AML-193 (cell line): ENCODE data around the gene ADAM22.

Experiments
- DNase-seq, 2 experiments: peaks; one replicate each; lab custom pipeline; 2025; lab: John Stamatoyannopoulos, UW

Gene ADAM22

DNA sequence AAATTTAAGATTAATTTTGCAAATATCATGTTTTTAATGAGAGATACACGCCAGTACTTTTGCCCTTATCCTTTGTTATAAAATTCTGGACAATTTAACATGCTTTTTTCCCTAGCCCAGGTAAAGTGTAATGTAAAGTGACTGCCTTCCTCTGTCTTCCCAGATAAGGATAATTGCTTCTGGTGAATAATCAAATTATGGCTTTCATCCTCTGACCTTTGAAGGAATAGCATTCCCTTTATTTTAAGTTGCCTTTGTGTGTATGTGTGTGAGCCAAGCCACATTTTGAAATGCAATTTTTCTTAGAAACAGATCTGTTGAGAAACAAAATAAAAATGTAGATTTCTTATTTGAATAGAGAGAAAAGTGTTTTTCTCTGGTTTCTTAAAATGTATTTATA, 107.5 kb downstream of the ADAM22 start:
- DNase-seq: no peak

- DNase-seq: no peak
Observed at GRCh38 chr7:88042157-88042556, 108.1 kb downstream of the ADAM22 start.

DNA sequence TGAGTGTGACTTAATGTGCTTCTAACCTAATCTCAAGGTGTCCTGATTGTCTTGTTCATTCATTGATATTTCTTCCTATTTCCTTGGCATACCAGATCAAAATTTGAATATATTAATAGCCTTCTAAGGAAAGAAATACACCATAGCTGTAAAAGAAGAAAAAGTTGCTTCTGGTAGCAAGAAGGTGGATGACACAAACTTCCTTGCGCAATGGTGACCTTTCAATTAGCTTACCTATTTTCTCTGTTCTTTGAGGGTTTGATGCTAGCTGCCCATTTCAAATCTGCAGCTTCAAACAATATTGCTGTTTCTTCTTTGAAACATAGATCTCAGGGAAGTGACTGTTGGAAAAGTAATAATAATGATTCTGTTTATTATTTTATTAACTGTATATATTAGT, 108.8 kb downstream of the ADAM22 start:
- DNase-seq: no peak

DNA sequence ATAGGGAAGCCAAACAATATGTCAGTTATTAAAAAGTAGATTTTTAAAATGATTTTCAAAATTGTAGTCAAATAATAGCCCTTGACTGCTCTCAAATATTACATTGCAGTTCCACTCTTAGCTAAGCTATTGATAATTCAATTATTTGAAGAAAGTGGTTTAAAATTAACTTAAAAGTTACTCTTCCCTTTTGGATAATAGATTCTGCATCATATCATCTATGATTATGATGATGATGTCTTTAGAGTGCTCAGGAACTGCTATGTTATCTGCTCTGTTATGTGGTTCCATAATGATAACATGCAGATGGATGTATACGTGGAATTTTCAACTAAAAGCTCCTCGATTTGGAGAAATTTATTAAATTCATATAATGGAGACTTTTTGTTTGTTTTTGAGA, 110.0 kb downstream of the ADAM22 start:
- no peak for DNase-seq

- no peak for DNase-seq
Observed at GRCh38 chr7:88046839-88047573, 113.0 kb downstream of the ADAM22 start.

DNA sequence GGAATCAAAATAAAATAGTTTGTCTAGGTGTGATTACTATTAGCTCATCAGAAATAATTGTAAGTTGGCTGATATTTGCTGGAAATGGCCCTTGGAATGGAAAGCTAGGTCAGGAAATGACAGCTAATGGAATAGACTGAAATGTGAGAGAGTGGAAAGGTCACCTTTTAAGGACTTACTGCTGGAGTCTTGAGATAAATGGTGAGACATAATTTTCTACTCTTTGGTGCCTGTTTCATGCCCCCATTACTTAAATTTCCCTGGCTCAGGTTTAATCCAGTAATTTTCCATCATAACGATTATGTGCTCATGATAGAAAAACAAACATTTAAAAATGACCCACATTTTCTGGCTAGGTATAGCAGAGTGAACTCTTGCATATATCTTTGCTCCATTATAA, 123.6 kb downstream of the ADAM22 start:
- no peak for DNase-seq

DNA sequence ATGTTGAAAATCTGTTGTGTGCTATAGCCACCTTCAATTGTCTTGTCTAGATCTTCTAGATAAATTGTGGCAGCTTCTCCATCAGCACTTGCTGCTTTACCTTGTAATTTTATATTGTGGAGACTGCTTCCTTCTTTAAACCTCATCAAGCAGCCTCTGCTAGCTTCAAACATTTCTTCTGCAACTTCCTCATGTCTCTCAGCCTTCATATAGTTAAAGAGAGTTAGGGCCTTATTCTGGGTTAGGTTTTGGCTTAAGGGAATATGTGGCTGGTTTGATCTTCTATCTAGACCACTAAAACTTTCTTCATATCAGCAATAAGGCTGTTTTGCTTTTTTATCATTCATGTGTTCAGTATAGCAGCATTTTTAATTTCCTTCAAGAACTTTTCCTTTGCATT, 128.2 kb downstream of the ADAM22 start:
- DNase-seq: no peak

- DNase-seq: no peak
Observed at GRCh38 chr7:88069093-88069492, 135.0 kb downstream of the ADAM22 start.

DNA sequence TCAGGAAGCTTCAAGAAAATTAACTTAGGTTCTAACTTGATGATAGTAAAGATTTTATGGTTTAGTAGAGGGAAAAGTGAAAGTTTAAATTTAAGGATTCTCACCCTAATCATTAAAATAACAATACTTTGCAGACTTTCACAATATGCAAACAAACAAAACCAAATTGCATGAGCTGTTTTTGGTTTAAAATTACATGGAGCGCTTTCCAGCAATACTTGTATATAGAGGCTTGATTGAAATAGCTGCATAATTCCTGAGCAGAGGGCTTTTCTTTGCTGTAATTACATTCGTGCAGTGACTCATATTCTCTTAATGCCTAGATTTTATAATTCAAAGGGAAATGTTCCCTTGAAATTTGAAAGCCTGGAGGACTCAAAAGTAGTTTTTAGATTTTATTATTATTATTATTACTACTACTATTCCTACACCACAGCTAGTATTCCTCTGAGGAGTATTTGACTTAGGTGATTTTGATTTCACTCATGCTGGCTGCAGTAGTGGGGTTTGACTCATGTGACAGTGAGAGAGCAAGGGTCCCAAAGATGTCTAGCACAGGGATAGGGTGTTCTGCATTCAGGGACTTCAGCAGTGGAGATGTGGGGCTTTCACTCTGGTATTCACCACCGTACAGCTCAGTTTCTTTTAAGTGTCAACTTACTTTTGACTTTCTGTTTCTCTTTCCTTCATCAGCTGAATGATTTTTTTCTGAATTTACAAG, 138.1 kb downstream of the ADAM22 start:
- DNase-seq: no peak

- no peak for DNase-seq
Observed at GRCh38 chr7:88072715-88073055, 138.6 kb downstream of the ADAM22 start.

DNA sequence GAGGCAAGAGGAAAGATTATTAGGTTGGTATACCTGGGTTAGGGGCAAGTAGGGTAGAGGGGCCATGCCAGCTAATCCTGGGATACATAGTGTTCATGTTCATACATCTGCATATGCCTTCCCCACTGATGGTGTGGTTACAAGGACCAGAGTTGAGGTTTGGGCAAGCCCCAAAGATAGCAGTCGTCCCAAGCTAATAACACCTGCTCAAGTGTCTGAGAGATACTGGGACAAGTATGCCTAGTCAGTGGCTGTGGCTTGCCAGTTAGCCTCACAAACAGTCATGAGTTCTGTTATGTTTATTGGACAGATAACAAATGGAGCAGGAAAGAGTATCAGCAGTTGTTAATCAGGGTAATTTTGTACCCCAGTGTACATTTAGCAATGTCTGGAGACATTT, 139.6 kb downstream of the ADAM22 start:
- no peak for DNase-seq

DNA sequence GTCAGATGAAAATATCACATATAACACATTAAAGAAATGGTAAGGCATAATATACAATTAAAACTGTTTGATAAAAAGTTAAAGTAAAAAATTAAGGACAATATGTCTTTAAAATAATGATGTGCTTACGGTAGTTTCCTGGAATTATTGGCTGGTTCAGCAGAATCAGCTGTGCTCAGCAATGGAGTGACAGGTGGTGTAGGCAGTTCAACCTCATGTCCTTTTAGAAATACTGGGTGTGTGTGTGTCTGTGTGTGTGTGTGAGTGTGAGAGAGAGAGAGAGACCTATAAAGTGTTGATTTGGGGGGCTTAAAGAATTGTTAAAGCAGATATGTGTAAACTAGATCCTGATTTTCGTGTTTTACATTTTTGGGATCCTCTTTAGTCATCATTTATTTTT, 141.2 kb downstream of the ADAM22 start:
- DNase-seq: no peak

DNA sequence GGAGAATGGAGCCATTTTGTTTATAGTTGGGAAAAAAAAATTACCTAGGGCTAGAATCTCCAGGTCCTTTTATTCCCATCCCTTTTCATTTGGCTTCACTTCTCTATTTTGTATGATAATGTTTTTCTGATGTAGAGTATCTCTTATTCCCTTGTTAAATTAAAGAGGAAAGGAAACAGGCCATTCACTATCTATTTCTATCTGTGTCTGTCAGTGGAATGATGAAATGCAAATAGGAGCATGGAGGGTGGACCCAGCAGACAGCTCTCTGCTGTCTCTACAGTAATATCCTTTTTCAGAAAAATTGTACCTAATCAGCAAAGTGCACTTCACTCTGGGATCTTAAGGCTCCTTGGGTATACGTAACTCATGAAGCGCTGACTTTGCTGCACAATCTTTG, 149.8 kb downstream of the ADAM22 start:
- DNase-seq: no peak

GRCh38 chr7:88089561-88089960, 155.5 kb downstream of the ADAM22 start:
- DNase-seq: no peak

GRCh38 chr7:88090240-88090639, 156.2 kb downstream of the ADAM22 start:
- DNase-seq: no peak

DNA sequence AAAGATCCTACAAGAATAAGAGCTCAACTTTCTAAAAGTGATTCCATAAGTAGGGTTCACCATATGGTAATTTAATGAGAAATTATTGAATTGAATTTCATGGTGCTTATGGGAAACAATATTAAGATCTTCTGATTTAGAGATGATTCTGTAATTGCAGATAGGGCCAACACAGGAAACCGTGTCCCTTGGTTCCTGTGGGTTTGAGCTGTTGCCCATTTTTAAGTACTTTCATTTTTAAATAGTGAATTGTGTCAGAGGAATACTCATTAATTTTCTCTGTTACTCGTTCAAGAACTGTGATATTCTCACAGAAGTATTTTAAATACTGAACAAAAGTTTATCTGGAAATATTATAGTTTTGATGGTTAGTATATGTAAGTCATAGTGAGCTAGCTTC, 156.6 kb downstream of the ADAM22 start:
- peak; percentile 19 to 40 for DNase-seq

DNA sequence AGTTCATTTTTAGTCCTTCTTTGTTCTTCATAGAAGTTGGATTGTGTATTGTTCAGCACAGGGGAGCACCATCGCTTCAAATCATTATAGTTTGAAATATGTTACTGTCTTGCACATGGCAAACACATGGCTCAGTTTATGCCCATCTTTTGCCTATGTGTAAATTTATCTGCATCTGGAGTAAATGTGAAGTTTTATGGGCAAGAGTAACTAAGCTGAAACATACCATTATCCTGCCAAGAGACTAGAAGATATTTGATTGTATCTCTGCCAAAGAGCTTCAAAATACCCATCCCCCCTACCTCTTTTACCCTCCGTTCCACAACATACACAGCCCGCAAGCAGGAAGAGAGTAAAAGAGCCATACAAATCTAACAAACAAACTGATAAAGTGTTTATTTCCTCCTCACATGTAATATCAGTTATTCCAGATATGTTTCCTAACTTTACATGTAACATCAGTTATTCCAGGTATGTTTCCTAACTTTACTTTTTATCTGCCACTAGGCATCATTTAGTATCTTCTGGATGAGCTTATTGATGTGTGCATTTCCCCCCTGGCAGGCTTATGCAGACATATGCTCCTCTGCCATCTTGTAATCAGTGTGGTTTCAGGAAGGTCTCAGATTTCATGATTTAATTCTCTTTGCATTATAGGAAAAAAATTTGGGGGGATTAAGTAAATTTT, 158.1 kb downstream of the ADAM22 start:
- DNase-seq: no peak

GRCh38 chr7:88092676-88092999, 158.6 kb downstream of the ADAM22 start:
- DNase-seq: no peak

DNA sequence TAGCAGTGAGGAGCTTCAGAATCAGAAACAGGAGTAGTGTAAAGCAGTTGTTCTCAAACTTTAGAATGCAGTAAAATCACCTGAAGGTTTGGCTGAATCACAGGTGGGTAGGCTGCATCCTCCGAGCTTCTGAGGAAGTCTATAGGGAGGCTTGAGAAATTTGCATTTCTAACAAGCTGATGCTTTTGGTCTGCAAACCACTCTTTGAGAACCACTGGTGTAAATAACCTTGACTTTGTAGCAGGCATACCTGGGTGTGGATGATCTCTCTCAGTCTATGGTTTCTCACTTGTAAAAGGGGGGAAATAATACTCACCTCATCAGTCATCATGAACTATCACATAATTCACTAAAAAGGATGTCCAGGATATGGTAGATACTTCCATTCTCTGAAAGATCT, 167.7 kb downstream of the ADAM22 start:
- DNase-seq: no peak

GRCh38 chr7:88102675-88103074, 168.6 kb downstream of the ADAM22 start:
- no peak for DNase-seq

- no peak for DNase-seq
Observed at GRCh38 chr7:88104732-88105131, 170.7 kb downstream of the ADAM22 start.

GRCh38 chr7:88105231-88105630, 171.2 kb downstream of the ADAM22 start:
- no peak for DNase-seq

GRCh38 chr7:88106434-88106833, 172.4 kb downstream of the ADAM22 start:
- DNase-seq: no peak
